Measurements from ENCODE around the gene ITGA4.

ITGA4 gene

GRCh38 chr2:181515719-181516118 is 58.5 kb downstream of the ITGA4 start:
- no peak for DNase-seq (ENCODE audit: low spot score)

DNA sequence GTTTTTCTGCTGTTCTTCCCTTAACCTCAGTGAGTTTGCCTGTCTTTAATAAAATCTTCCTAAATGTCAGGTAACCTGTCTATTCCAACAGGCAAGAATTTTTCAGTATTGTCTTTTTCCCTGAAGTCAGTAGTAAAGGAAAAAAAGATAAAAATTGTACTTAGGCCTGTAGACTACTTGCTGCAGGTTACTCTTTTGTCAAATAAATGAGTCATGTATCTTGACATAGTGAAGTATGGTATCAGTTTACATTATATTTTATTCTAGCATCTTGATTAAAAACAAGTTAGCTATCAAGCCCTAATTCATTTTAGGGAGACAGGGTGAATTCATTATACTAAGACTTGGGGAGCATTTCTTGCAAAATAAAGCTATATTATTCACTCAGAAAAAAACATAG is 59.8 kb downstream of the ITGA4 start:
- no peak for DNase-seq (ENCODE audit: low spot score)

DNA sequence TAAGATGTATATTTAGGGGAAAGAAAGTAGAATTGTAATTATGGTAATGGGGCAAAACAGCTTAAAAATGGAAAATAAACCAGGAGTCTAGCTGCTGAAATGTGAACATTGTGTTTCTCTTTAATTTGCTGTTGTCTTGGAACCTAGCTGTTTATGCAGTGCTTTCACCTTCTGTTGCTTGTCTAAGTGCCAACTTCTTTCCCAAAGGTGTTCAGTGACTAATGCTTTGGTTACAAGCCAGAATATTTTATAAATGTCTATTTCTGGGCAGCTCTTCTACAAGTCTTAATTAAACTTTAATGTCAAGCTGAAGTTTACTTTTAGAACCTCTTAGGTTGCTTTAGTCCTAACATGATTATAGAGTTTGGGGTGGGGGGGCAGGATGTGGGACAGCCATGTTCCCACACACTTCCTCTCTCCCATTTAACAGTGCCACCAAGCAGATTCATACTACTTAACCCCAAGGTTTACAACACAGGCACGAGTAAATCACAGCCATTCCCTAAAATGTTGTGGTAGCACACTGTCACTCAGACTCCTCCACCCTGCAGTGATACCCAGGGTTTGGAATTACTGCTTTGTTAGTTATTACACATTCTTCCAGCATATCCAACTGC is 60.6 kb downstream of the ITGA4 start:
- no peak for DNase-seq (ENCODE audit: low spot score)

DNA sequence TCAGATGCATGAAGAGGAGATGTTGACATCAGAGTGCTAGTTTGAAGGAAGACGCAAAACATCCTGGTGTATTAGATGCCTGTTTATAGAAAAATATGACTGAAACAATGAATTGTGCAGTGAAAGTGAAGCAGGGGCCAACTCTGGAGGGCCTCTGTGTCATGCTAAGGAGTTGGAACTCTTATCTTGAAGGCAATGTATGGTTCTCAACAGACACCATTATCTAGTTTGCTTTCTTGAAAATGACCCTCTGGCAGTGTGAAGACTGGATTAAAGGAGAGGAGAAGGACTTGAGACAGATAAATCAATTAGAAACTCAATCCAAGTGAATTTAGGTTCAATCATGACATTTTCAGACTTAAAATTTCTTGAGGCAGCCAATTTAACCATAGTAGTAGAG is 63.1 kb downstream of the ITGA4 start:
- no peak for DNase-seq (ENCODE audit: low spot score)

DNA sequence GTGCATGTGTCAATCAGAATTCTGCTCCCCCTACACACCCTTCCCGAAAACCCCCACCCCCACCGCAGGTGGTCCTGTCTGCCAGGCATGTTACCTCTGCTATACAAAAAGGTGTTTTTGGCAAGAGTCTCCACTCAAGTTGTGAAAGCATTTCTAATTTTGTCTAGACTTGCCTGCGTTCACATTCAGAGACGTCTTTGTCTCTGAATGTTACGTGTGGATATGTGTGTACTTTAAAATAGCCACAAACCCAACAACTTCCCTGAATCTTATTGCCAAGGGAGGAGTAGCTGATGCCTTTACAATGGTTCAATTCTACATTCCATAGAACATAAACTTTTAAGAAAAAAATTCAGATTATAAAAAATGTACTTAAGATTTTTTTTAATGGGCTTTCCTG is 66.6 kb downstream of the ITGA4 start:
- DNase-seq (ENCODE audit: low spot score) = no peak

DNA sequence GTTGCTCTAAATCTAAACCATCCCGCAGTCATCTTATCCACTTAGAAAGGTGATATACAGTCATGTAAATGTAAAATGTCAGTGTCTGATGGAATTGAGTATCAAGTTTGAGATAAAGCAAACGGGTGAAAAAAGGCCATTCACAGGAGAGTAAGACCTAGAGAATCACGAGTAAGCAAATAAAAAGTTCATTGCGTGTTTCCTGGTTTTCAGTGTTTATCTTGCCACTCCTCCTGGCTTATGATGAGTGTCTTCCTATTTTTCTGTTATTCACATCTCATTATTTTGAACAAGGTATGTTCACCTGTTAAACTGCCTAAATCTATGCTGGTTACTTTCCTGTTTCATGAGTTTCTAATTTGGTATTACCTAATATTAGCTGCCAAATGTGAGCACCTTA is 68.8 kb downstream of the ITGA4 start:
- no peak for DNase-seq (ENCODE audit: low spot score)

DNA sequence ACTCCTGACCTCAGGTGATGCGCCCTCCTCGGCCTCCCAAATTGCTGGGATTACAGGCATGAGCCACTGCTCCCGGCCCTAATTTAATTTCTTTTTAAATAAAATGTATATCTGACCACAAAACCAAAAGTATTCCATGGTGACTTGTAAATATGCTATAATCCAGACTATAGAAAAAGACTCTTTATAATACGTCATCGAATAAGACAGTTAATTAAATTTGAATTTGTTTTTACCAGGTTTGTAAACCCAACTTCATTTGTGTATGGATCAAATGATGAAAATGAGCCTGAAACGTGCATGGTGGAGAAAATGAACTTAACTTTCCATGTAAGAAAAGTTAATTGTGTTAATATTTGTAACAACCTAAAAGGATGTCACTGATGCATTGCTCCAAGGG is 69.9 kb downstream of the ITGA4 start:
- no peak for DNase-seq (ENCODE audit: low spot score)

- DNase-seq (ENCODE audit: low spot score) = no peak
These were observed 71.3 kb downstream of the ITGA4 start for GRCh38 chr2:181528441-181528840.

GRCh38 chr2:181536730-181537129 is 79.5 kb downstream of the ITGA4 start:
- DNase-seq (ENCODE audit: low spot score) = no peak

DNA sequence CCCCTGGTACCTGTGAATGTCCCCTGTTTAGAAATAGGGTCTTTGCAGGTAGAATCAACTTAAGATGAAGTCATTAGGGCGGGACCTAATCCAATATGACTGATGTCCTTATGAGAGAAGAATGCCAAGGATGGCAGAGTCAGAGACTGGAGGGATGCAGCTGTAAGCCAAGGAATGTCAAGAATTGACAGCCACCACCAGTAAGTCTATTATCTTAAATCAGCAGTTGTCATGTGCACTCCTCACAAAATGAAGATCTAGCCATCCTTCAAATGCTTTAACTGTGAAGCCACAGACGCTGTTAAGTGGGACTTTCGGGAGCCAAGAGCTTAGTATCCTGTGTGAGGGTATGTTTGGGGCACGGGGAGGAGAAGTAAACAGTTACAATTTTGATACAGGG is 83.2 kb downstream of the ITGA4 start:
- no peak for DNase-seq (ENCODE audit: low spot score)

- DNase-seq (ENCODE audit: low spot score) = no peak
These were observed 85.0 kb downstream of the ITGA4 start for GRCh38 chr2:181542170-181542569.

DNA sequence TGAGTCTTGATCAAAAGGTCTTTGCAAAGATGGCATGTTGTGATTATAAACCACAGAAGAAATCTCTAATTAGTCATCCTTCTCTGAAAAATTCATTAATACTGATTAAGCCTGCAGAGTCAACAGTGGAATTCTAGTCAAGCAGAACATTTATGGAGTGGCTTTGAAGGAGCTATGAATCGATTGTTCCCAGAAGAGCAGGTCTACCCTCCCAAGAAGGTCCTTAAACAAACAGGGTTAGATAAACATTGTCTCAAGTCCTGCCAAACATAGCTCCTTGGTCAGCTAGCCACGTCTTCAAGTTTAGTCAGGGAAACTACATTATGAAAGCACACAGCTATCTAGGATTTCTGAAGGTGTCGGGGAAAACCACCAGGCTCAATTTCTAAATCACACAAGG is 88.9 kb downstream of the ITGA4 start:
- DNase-seq (ENCODE audit: low spot score) = no peak

DNA sequence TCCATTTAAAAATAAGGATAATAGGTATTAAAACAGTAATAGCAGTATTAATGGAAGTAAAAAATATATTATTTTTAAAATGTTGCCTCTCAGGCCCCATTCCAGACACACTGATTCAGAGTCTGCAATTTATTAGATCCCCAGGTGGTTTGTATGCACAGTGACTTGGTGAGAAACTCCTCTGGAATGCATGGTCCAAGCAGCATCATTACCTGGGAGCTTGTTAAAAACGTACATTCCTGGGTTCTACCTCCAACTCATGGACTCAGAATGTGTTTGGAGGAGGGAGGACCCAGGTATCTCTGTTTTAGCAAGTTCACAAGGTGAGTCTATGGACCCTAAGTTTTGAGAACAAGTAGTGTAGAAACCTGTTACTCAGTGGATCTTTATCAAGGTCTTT is 95.6 kb downstream of the ITGA4 start:
- no peak for DNase-seq (ENCODE audit: low spot score)

DNA sequence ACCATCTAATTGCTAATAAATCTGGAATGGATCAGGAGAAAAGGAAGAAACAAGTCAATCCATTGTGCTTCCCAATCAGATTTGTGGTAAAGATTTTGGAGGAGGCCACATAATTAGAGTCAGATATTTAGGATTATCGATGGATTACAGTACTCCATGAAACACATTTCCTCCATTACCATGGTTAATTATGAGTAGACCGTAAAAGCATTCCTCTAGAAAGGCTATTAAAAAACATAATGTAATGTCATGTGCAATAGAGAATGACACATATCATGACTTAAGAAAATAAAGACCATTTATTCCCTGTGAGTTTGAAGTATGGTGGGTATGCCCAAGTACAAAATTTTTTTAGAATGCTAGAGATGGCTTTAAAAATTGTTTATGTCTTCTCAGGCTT is 96.1 kb downstream of the ITGA4 start:
- no peak for DNase-seq (ENCODE audit: low spot score)

DNA sequence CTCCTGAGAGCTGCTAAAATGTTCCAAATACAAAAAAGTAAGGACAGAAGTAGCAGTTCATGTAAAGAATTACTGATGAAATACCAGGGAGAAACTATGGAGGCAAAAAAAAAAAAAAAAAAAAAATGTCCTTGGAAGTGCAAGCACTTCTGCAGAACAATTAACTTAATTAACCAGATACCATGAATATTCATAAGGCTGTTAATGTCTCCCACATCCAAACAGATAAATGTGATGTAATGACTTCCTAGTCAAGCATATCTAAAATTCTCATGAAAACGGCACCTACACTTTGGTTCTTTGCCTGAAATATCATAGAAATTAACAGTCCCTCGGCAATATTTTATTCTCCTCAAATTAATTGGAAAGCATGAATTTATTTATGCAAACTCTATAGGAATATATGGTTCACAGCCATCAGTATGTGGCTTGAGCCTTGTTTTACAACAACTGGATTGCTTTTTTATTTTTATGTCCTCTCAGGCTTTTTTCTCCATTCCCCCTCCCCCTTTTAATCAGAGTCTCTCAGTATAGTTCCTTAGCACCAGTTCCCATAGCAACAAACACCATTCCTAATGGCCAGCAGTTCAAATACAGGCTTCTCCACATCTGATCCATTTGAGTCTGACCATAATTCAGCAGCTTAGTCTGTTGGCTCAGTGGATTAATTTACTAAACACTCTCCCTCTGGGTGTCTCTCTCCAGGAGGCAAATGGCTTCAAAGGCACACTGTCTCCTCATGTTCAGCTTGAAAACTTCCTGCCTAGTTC is 97.1 kb downstream of the ITGA4 start:
- no peak for DNase-seq (ENCODE audit: low spot score)

DNA sequence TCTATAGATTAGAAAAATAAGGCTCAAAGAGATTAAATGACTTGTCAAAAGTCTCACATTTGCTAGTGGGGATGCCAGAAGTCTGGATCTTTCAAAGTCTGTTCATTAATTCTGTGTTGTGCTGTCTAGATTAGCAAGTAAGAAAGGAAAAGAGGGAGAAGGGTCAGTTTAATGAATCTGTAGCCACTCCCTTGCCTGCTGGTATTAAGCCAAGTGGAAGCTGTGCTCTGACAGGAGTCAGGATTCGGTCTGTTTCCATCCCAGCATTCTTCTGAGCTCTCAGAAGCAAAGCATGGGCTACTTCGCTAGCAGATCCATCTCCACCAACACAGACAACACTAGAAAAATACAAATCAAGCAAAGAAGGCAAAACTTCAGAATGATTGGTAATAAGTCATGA is 101.2 kb downstream of the ITGA4 start:
- DNase-seq (ENCODE audit: low spot score) = no peak

DNA sequence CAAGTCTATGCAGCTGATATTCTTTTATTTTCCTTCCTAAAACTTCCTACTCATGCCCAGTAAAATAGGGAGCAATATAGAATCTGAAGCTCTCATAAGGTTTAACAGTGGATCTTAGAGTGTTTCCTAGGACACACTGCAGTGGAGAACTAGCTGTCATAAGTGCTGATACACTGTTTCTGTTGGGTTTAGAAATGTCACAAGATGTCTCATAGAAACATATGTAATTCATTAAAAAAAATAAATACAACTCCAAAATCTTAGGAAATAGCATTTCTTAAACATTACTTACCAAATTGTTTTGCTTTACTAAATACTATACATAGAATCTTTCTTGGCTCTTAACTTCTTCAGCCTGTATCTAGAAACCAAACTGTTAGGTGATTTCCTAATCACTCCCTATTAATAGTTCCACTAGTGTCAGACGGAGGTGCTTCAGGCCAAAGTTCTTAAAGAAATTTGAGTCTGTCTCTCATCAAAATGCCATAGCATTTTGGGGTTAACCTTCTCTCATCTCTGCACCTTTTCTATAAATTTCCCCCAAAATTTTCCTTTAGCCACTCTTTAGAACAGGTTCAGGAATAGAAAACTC is 106.0 kb downstream of the ITGA4 start:
- peak; percentile 1 for DNase-seq (ENCODE audit: low spot score)

DNA sequence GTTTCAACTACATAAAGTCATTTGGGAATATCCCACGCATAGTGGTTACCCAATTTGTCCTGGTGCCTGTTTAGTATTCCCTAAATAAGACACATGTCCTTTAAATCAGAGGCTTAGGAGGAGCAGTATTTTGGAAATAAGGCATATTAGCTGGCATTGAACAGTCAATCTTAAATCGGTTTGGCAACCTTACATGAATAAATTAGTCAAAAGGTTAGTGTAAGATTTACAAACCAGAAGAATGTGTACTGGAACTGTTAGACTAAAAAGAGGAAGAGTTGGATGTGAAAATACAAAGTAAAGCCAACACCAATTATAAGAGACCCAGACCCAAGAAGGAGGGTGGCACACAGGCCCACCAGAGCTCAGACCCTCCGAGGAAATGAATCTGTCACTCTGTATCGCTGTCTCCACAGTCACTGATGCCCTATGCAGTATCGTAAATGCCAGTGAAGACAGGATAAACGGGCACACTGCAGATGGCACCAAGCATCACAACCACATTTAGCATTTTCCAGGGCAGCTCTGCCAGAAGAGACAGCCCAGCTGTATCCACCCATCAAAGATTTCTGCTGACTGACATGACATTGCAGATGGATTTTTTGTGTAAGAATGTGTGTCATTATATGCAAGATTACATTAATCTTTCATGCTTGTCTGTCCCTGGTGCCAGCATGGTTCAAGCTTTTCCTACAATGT is 109.3 kb downstream of the ITGA4 start:
- DNase-seq (ENCODE audit: low spot score) = no peak

- no peak for DNase-seq (ENCODE audit: low spot score)
These were observed 112.9 kb downstream of the ITGA4 start for GRCh38 chr2:181570059-181570458.

DNA sequence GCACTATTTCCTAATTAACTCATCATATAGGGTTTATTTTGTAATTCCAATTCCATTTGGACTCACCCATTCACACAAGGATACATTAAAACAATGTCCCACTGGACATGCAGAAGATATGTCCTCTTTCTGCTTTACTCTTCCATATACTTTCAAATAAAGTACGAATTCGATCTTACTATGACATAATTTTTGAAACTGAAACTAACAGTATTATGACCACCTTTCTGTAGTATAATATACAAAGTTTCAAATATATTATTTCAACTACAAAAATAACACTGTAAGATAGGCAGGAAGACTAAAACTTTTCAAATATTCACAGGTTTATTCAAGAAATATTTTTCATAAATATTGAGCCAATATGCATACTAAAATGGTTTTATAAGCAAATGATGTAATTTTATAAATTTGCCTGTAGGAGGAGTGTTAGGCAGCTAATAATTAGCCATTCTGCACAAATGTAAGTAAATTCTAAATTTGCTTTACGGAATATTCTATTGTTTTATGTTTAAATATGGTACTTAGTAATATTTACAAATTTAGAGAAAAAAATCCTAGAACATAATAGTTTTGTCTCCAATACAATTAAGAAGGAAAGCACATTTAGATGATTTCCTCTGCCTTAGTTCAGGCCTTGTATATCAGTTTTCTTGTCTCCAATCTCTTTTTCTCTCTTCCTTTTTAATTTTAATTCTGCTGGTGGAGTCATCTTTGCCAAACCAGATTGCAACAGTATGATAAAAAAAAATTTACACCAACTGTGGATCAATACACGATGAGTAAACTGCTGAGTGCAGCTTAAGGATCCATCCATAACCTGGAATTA is 113.9 kb downstream of the ITGA4 start:
- DNase-seq (ENCODE audit: low spot score) = no peak

- DNase-seq (ENCODE audit: low spot score) = peak; percentile 5
These were observed 116.1 kb downstream of the ITGA4 start for GRCh38 chr2:181573140-181573736.

DNA sequence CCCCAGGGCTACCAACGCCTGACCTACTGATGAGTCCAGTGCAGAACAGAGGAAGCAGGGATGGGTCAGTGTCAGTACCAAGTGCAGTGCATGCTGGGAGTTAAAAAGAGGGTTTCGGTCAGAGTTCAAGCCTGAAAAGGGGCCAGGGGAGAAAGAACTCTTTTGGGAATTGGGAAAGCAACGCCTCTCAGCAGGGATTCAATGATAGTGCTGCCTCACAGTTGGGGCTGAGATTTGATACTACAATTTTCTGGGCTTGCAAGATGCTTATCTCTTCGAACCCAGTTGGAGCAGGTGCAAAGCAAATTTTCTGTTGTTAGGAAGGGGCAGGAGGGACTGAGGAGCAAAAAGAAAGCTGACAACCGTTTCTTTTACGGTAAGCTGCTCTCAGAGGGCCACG is 117.1 kb downstream of the ITGA4 start:
- no peak for DNase-seq (ENCODE audit: low spot score)

Measured in hepatic stellate cell (primary cell).